GM12875 (cell line): ENCODE measurements around the gene GBX1.

Experiments used
- H3K4me3 ChIP-seq: one replicate; pipeline ENCODE4 v1.5.1; 2011; ENCODE audit warnings: low read depth, low read length, control low read depth
- TF ChIP-seq, protein P1 (sequence below): IDR thresholded peaks from 2 replicates; pipeline ENCODE4 v1.5.1; 2011; ENCODE audit warnings: low read depth, mild to moderate bottlenecking, control low read depth, inconsistent platforms, low read length, moderate library complexity, borderline replicate concordance; ENCODE audit not compliant: insufficient read depth

The GBX1 gene

DNA sequence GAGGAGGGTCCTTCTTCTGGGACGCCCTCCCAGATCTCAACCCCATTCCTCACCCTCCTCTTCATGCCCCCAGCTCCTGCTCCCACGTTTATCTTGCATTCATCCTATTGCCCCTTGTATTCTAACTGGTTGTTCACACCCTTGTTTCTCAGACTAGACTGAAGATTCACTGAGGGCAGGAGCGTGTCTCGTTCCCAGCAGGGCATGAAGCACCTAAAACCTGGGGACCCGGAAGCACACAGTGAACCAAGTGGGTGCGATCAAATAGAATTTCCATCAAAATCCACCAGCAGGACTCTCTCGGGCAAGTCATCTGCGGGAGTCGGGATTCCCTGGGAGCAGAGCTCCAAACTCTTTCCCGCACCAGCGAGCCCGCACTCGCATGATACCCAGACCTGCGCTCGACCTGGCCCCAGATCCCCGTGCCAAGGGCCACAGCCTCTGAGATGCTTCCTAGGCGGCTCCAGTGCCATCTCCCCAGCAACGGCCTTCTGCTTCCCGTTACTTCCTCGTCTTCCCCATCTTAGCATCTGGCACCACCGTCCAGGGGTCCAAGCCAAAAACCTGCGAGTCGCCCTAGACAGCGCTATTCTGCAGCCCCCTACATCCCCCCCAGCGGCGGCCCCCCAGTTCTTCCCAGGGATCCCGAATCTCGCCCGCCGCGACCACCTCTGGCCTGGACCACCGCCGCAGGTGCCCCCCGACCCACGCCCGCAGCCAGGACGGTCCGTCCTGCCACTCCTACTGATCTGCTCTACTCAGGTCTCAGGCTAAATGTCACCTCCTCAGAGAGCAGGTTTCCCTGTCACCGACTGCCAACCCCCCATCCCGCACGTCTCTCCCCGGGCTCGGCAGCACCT lies 6.1 kb upstream of the GBX1 start:
- H3K4me3 ChIP-seq: no peak overlapping the region
- TF ChIP-seq, protein P1, sequence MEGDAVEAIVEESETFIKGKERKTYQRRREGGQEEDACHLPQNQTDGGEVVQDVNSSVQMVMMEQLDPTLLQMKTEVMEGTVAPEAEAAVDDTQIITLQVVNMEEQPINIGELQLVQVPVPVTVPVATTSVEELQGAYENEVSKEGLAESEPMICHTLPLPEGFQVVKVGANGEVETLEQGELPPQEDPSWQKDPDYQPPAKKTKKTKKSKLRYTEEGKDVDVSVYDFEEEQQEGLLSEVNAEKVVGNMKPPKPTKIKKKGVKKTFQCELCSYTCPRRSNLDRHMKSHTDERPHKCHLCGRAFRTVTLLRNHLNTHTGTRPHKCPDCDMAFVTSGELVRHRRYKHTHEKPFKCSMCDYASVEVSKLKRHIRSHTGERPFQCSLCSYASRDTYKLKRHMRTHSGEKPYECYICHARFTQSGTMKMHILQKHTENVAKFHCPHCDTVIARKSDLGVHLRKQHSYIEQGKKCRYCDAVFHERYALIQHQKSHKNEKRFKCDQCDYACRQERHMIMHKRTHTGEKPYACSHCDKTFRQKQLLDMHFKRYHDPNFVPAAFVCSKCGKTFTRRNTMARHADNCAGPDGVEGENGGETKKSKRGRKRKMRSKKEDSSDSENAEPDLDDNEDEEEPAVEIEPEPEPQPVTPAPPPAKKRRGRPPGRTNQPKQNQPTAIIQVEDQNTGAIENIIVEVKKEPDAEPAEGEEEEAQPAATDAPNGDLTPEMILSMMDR: no peak

DNA sequence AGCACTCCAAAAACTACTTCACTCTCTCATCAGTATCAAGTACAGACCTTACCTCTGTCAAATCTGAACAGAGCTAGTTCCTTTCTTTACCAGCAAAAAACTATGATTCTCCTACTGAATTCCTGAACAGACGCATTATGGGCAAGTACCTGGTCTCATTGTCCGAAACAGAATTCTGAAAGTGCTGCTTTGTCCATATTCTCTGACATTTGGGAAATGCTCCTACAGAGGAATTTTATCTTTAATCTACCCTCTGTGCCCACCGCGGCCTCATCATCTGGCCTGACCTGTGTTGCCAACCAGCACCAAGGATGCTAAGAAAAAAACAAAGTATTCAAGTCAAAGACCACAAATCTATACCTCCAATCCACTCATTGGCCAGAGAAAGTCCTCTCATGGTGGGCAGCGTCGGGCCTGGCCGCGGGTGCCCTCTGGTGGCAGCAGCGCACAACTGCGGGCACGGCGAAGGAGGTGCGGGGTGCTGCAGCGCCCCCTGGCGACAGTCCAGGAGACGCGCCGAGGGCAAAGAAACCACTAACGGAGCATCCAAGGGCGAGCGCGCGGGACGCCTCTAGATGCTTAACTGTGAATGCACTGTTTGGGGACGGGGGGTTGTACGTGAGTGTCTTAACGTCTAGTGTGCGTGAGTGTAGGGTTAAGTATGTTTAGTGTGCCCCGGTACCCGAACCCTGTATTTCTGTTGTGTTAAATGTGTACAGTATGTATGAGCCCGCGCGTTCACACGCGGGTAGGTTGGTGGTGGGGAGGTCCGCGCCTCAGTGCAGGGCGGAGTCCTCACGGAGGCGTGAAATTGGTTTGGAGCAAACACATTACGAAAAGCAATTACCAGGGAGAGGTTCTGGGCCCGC lies 5.0 kb upstream of the GBX1 start:
- TF ChIP-seq, protein P1: peak; percentile 100
- H3K4me3 ChIP-seq: no peak overlapping the region

DNA sequence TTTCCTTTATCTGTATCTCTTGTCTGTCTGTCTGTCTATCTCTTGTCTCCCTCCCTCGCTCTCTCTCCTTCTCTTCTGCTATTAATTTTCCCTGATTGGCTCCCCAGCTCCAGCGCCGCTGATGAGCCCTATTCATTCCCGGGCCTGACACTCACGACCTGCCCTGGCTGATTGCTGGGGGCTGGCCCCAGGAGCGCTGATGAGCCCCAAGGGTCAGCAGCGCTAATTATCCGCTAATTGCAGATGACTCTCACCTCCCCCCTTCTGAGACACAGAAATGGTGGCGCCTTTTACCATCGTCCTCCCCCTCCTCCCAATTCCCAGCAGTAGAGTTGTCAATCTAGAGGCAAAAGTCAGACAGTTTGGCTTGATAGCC lies 1.3 kb upstream of the GBX1 start:
- no peak overlapping the region for H3K4me3 ChIP-seq
- TF ChIP-seq, protein P1: no peak

DNA sequence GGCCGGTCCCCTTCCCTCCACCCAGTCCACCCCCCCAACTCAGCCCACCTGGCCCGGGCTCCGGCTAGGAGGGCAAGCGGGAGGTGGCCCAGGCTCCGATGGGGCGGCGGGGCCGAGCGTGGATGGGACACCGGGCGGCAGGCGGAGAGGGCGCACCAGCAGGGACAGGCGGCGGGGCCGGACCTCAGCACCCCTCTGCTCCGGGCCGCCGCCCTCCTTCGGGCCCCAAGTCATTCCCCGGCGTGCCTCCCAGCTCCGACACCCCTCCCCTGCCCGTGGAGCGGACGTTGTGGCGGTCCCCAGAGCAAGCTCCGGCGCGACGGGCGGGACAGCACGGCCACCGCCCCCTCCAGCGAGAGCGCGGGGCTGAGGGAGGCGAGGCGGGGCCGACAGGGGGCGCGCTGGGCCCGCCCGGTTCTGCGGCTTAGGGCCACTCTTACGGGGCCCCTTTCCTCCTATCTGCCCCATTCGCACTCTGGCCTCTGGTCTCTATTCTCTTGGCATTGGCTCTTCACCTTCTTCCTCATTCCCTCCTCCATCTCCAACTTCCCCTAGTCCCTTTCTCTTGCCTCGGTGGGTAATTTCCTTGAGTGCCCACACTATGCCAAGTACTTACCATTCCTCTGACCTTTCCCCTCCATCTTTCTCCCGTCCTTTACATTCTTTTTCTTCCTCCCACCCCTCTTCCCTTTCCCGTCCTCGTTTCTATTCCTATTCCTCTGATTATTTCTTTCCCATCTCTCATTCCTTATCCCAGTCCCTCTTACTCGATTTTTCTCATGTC lies 701 bp upstream of the GBX1 start:
- no peak overlapping the region for H3K4me3 ChIP-seq
- TF ChIP-seq, protein P1: peak; percentile 82

DNA sequence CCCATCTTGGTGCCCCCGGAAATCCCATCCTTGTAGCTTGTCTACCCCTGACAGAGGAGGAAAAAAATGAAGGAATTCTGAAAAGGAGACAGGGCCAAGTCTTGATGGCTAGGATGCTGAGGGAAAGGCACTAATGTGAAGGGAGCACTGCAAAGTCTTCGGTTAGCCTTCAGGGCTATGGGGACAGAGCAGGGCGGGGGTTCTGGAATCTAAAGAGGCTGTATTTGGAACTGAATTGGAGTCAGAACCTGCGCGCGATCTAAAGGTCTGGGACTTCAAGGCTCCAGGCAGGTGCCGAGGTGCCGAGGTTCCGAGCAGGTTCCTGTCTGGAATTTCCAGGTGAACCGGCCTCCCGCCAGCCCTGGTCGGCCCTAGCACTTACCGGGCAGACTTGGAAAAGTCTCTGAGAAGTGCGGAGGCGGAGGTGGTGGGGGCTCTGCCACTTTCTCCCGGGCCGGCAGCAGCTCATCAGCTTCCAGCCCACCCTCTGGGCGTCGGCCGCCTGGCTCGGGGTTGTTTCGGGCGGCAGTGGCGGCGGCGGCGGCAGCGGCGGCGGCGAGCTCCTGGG lies 781 bp downstream of the GBX1 start:
- H3K4me3 ChIP-seq: no peak overlapping the region
- TF ChIP-seq, protein P1: no peak

DNA sequence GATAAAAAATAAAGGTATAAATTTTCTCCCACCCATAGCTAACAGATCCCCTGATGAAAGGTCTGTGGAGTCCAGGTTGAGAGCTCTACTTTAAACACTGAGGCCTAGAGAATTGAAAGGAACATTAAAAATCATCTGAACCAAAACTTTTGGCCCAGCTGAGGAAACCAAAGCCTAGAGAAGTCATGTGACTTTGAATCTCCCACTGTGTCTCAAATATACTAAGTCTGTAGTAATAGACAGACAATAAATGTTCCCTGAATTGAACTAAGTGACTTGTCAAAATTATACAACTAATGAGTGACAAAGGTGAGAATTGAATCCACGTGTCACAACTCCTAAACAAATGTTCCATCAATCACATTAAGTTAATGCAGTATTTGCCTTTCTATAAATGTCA lies 5.7 kb downstream of the GBX1 start:
- TF ChIP-seq, protein P1: no peak
- no peak overlapping the region for H3K4me3 ChIP-seq
